Measurements from ENCODE around the gene PSMG3. TPM values are rescaled to one million over a fixed set of nuclear protein-coding genes. Genes with fewer than 3 reads are reported as not detected.
A peak's percentile ranks its signal among the peaks of the same experiment; 100 is the strongest.

Gene PSMG3
- total and polyA plus RNA-seq, 2 donors (not counting 3 experiments of a cell fraction or from before 2014, with no cell fraction given): 25.5 to 49.7 TPM

GRCh38 chr7:1575809-1576208 is 6.0 kb upstream of the PSMG3 start:
- dilution Hi-C loops (cut with MboI; ENCODE audit: extremely low pct_ligation_motif_present, low sequenced_read_pairs): no loop called here
- Histone ChIP-seq H3K9me3 (replicated peaks; ENCODE audit: control insufficient read depth, insufficient read depth, low read length) (no peaks in the 10 kb centered on the region), H3K9ac (replicated peaks; ENCODE audit: extremely low read depth, insufficient read depth, low read length) (no peak overlapping the region), H3K4me1 (ENCODE audit: control insufficient read depth, extremely low read depth, insufficient read depth, low read length) (peaks cover 3% of the 10 kb centered on the region), H3K27me3 (ENCODE audit: control insufficient read depth in 2 of 2, insufficient read depth in 2 of 2, low read length in 2 of 2) (no peaks in the 10 kb centered on the region), H4K20me1 (replicated peaks; ENCODE audit: control insufficient read depth, extremely low read depth, insufficient read depth, low read length) (no peaks in the 10 kb centered on the region), H2AFZ (ENCODE audit: low read depth, low read length) (no peak overlapping the region), H3K4me3 (replicated peaks in 1 of 3; ENCODE audit: insufficient read depth in 1 of 3, low read depth in 1 of 3, low read length in 3 of 3) (no peak overlapping the region), H3K36me3 (ENCODE audit: control insufficient read depth in 2 of 2, extremely low read depth in 1 of 2, insufficient read depth in 2 of 2, low read length in 2 of 2) (no peaks in the 10 kb centered on the region), H3K4me2 (ENCODE audit: insufficient read depth, low read length) (no peak overlapping the region), H3K27ac (ENCODE audit: insufficient read depth, low read depth, low read length) (no peak overlapping the region), H3K79me2 (ENCODE audit: control insufficient read depth, insufficient read depth, low read length) (no peaks in the 10 kb centered on the region), H3K9me1 (replicated peaks; ENCODE audit: control insufficient read depth, extremely low read depth, insufficient read depth, low read length) (no peaks in the 10 kb centered on the region)
- no TSS peak for BruUV-seq (replicated peaks)
- ChIA-PET POLR2A (no interaction called here), CTCF (interaction anchor here (1.1 to 1.4 kb wide), 2 partner anchors 772 to 893 kb away, joined by 3 to 6 read pairs; no protein-coding TSS in a partner anchor)
- FAIRE-seq (no peak), DNase-seq (ENCODE audit: low read depth, low spot score) (no peak)
- no peak for TF ChIP-seq POLR2AphosphoS5 (IDR thresholded peaks at IDR 0.05; ENCODE audit: insufficient read depth, low read depth, low read length)
- TF ChIP-seq FOS (IDR thresholded peaks at IDR 0.05; ENCODE audit: borderline replicate concordance, insufficient read depth, low read length): no peak
- no peak for TF ChIP-seq GATA2 (IDR thresholded peaks at IDR 0.05; ENCODE audit: insufficient read depth, insufficient read length, low read depth, low read length)
- intact Hi-C loops (cut with micrococcal nuclease): loop anchor here (5.0 to 10.0 kb wide), 2 partner anchors 181 to 859 kb away; no protein-coding TSS in a partner anchor

DNA sequence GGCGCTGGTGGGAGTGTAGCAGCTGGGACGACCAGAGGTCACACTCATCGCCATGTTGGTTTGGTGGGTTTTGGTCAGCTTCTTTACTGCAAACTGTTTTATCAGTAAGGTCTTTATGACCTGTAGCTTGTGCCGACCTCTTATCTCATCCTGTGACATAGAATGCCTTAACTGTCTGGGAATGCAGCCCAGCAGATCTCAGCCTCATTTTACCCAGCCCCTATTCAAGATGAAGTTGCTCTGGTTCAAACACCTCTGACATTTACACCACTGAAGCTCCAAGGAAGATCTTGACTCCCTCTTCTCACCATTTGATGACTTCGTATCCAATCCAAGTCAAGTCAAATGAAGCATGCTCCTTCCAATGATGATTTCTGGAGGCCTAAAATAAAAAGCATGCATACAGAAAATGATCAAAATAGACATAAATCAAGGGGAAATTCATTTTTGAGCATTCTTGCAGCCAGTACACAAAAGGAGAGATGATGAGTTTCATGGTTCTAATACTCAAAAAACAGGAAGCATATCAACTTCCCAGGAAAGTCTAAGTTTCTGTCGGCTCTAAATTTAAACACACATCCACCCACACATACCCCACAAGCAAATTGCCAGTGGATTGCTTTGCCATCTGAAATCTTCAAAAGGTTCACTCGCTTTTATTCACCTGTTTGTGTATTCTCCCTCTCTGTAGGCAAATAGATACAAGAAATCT is 2.4 kb upstream of the PSMG3 start:
- Histone ChIP-seq H3K9me3 (replicated peaks; ENCODE audit: control insufficient read depth, insufficient read depth, low read length) (no peaks in the 10 kb centered on the region), H3K4me3 (replicated peaks in 1 of 3; ENCODE audit: insufficient read depth in 1 of 3, low read depth in 1 of 3, low read length in 3 of 3) (no peak overlapping the region), H3K4me2 (ENCODE audit: insufficient read depth, low read length) (no peak overlapping the region), H3K27ac (ENCODE audit: insufficient read depth, low read depth, low read length) (no peak overlapping the region), H3K27me3 (ENCODE audit: control insufficient read depth in 2 of 2, insufficient read depth in 2 of 2, low read length in 2 of 2) (no peaks in the 10 kb centered on the region), H3K79me2 (ENCODE audit: control insufficient read depth, insufficient read depth, low read length) (peaks cover 6% of the 10 kb centered on the region), H3K9ac (replicated peaks; ENCODE audit: extremely low read depth, insufficient read depth, low read length) (no peak overlapping the region), H2AFZ (ENCODE audit: low read depth, low read length) (no peak overlapping the region), H3K4me1 (ENCODE audit: control insufficient read depth, extremely low read depth, insufficient read depth, low read length) (peaks cover 3% of the 10 kb centered on the region), H3K9me1 (replicated peaks; ENCODE audit: control insufficient read depth, extremely low read depth, insufficient read depth, low read length) (no peaks in the 10 kb centered on the region), H3K36me3 (ENCODE audit: control insufficient read depth in 2 of 2, extremely low read depth in 1 of 2, insufficient read depth in 2 of 2, low read length in 2 of 2) (peaks cover 5% of the 10 kb centered on the region in 2 experiments), H4K20me1 (replicated peaks; ENCODE audit: control insufficient read depth, extremely low read depth, insufficient read depth, low read length) (no peaks in the 10 kb centered on the region)
- DNase-seq (ENCODE audit: low read depth, low spot score) (no peak), FAIRE-seq (peak; percentile 4)
- ChIA-PET POLR2A (no interaction called here), CTCF (no interaction called here)
- no TSS peak for BruUV-seq (replicated peaks)
- intact Hi-C loops (cut with micrococcal nuclease) (loop anchor here (10.0 kb wide), 1 partner anchor 863 kb away; no protein-coding TSS in a partner anchor), dilution Hi-C loops (cut with MboI; ENCODE audit: extremely low pct_ligation_motif_present, low sequenced_read_pairs) (no loop called here)
- TF ChIP-seq POLR2A (IDR thresholded peaks at IDR 0.05; ENCODE audit: low read depth, low read length): no peak
- no peak for TF ChIP-seq MYC (IDR thresholded peaks at IDR 0.05; ENCODE audit: low read depth, low read length)
